Prostate gland (tissue), 2 donors: Measurements from ENCODE around the gene GCNT2. TPM values are rescaled to one million over a fixed set of nuclear protein-coding genes. Genes with fewer than 3 reads are reported as not detected.

ENCODE experiments used
- DNase-seq: peaks from one replicate; pipeline ENCODE4 v3.0.0-alpha.2; 2019; ENCODE audit warnings: low spot score
- H3K27ac ChIP-seq, 2 donors: fragments of 200-600 bp; sonication (generic); 2 replicates each; pipeline ENCODE4 v1.5.1; 2017 to 2019
- H3K27me3 ChIP-seq: fragments of 200-600 bp; sonication (generic); replicated peaks from 2 replicates; pipeline ENCODE4 v1.5.1; 2019; ENCODE audit not compliant: insufficient read depth
- H3K36me3 ChIP-seq, 2 donors: fragments of 200-600 bp; sonication (generic); 1 replicate in 1 of 2; 2 replicates in 1 of 2; pipeline versions ENCODE4 v1.5.1 to v1.8.1; 2017 to 2019
- H3K4me1 ChIP-seq: fragments of 200-600 bp; sonication (generic); replicated peaks from 2 replicates; pipeline ENCODE4 v1.5.1; 2019
- H3K4me3 ChIP-seq, 2 donors: fragments of 200-600 bp; sonication (generic); 2 replicates each; pipeline ENCODE4 v1.5.1; 2017 to 2019
- H3K9me3 ChIP-seq: fragments of 200-600 bp; sonication (generic); 2 replicates; pipeline ENCODE4 v1.5.1; 2017
- CTCF ChIP-seq, 4 experiments: fragments of 200-600 bp in 2 of 4; fragments of 450-650 bp in 2 of 4; sonication (generic) in 2 of 4; IDR thresholded peaks; 1 replicate in 3 of 4; 2 replicates in 1 of 4; pipeline ENCODE4 v1.5.1; 2016 to 2019; ENCODE audit warnings: antibody characterized with exemption in 4 of 4, mild to moderate bottlenecking in 2 of 4, moderate library complexity in 2 of 4
- POLR2A ChIP-seq: fragments of 450-650 bp; IDR thresholded peaks from one replicate; pipeline ENCODE4 v1.6.1; 2016; ENCODE audit warnings: antibody characterized with exemption, mild to moderate bottlenecking
- POLR2AphosphoS5 ChIP-seq: sonication (generic); formaldehyde crosslinking; IDR thresholded peaks from one replicate; pipeline ENCODE4 v1.6.1; 2017; ENCODE audit warnings: antibody characterized with exemption
- WGBS: methylation state at CpG from one replicate; pipeline ENCODE4 v1.1.5; 2018; 5-methylcytosine and 5-hydroxymethylcytosine counted together
- intact Hi-C: fragments of 100-400 bp; cut with DNase I; formaldehyde crosslinking; loops from one replicate; pipeline ENCODE4 v1.14.2; 2022
- total RNA-seq, 2 donors: library from RNA; depleted of rRNA; stranded (reverse); fragments of >200 nt; gene quantifications; one replicate each; pipeline ENCODE4 v1.1.0, GENCODE V29; 2016

GCNT2 gene
- total RNA-seq, 2 donors from 2014 or later = 22.9 to 58.2 TPM

DNA sequence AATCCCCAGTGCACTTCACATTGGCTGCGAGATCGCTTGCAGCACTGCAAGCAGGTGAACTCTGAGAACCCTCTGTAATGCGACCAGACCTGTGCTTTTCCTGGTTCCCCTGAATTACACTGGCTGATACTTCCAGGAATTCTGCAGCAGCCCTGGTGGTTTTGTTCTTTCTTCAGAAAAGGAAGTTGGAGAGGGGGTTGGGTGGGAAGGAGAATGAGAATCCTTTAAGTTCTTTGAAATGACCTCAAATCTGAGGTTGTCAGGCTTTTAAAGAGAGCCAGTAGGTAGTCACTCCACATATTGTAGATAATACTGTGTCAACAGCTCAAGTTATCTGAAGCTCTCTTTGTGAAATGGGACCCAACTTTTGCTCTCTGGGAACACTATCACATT is 62.4 kb downstream of the GCNT2 start:
- no peaks in the 10 kb centered on the region for H3K27me3 ChIP-seq
- 40% methylated on average over 3 of the region's 3 CpGs for WGBS
- H3K4me1 ChIP-seq = peaks cover 16% of the 10 kb centered on the region
- H3K4me3 ChIP-seq = no peak overlapping the region
- H3K36me3 ChIP-seq = no peaks in the 10 kb centered on the region
- no peak for DNase-seq
- intact Hi-C loops = no loop called here
- TF ChIP-seq CTCF (IDR thresholded peaks at IDR 0.05) = no peak
- TF ChIP-seq POLR2A = no peak
- no peak for TF ChIP-seq POLR2AphosphoS5
- H3K27ac ChIP-seq = peak overlapping the region; percentile 21 to 65
- no peaks in the 10 kb centered on the region for H3K9me3 ChIP-seq

DNA sequence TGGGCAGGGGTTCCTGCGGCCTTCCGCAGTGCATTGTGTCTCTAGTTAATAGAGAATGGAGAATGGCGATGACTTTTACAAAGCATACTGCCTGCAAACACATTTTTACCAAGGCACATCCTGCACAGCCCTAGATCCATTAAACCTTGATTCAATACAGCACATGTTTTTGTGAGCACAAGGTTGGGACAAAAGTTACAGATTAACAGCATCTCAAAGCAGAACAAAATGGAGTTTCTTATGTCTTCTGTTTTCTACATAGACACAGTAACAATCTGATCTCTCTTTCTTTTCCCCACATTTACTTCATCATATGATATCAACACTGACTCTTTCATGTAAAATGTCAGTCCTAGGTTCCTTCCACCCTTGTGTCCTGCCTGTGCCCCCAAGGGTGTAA is 63.5 kb downstream of the GCNT2 start:
- intact Hi-C loops = no loop called here
- Histone ChIP-seq H3K36me3 (no peaks in the 10 kb centered on the region), H3K27ac (peak overlapping the region; percentile 21 to 65), H3K9me3 (no peaks in the 10 kb centered on the region), H3K4me1 (peaks cover 16% of the 10 kb centered on the region), H3K27me3 (no peaks in the 10 kb centered on the region), H3K4me3 (no peak overlapping the region)
- 86% methylated on average over 3 of the region's 3 CpGs for WGBS
- no peak for DNase-seq
- TF ChIP-seq POLR2A (no peak), CTCF (IDR thresholded peaks at IDR 0.05) (no peak), POLR2AphosphoS5 (no peak)

DNA sequence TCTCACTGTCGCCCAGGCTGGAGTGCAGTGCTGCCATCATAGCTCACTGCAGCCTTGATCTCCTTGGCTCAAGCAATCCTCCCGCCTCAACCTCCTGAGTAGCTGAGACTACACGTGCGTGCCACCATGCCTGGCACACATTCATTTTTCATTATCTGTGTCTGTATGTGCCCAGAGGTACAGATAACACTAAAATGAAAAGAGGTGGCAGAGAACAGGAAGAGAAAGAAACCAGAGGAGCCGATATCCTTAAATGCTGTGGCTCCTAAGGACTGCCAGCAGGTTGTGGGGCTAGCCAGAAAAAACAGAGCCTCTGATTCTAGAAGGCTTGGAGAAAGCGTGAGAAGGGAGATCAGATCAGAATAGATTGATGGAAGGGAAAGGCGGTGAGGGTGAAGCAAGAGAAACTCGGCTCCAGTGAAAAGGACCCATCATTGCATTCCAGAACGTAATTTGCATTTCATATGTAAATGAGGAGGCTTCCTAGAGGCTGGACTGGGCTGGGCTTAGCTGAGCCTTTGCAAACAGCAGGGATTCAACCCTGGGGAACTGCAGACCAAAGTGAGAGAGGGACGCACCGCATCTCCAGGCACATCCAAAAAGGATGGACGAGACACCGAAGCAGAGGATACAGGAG is 64.2 kb downstream of the GCNT2 start:
- no peak for TF ChIP-seq POLR2AphosphoS5
- TF ChIP-seq POLR2A = no peak
- no peak for TF ChIP-seq CTCF (IDR thresholded peaks at IDR 0.05)
- WGBS = 65% methylated on average over 13 of the region's 13 CpGs
- intact Hi-C loops = no loop called here
- Histone ChIP-seq H3K4me3 (no peak overlapping the region), H3K27ac (no peak overlapping the region), H3K9me3 (no peaks in the 10 kb centered on the region), H3K27me3 (no peaks in the 10 kb centered on the region), H3K4me1 (peaks cover 16% of the 10 kb centered on the region), H3K36me3 (no peaks in the 10 kb centered on the region)
- no peak for DNase-seq

DNA sequence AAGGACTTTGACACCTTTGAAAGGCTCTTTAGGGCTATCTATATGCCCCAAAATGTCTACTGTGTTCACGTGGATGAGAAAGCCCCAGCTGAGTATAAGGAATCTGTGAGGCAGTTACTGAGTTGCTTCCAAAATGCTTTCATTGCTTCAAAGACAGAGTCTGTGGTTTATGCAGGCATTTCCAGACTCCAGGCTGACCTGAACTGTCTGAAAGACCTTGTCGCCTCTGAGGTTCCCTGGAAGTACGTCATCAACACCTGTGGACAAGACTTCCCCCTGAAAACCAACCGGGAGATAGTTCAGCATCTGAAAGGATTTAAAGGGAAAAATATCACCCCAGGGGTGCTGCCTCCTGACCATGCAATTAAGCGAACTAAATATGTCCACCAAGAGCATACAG is 65.2 kb downstream of the GCNT2 start:
- WGBS = 71% methylated on average over 5 of the region's 5 CpGs
- DNase-seq = no peak
- H3K27ac ChIP-seq = peak overlapping the region in 1 of 2 donors; percentile 38

More for the DNA sequence above, 65.2 kb downstream of the GCNT2 start:
- no peak overlapping the region for H3K4me3 ChIP-seq
- intact Hi-C loops = no loop called here
- TF ChIP-seq POLR2A (no peak), POLR2AphosphoS5 (no peak), CTCF (IDR thresholded peaks at IDR 0.05) (no peak)
- no peaks in the 10 kb centered on the region for H3K27me3 ChIP-seq
- H3K36me3 ChIP-seq = no peaks in the 10 kb centered on the region
- H3K9me3 ChIP-seq = no peaks in the 10 kb centered on the region
- H3K4me1 ChIP-seq = peaks cover 16% of the 10 kb centered on the region
